GM04503 (cell line): ENCODE data around the gene ATXN10.

Experiments
- DNase-seq: peaks from one replicate; pipeline ENCODE4 v3.0.0-alpha.2; 2012; ENCODE audit warnings: low read depth

The ATXN10 gene

DNA sequence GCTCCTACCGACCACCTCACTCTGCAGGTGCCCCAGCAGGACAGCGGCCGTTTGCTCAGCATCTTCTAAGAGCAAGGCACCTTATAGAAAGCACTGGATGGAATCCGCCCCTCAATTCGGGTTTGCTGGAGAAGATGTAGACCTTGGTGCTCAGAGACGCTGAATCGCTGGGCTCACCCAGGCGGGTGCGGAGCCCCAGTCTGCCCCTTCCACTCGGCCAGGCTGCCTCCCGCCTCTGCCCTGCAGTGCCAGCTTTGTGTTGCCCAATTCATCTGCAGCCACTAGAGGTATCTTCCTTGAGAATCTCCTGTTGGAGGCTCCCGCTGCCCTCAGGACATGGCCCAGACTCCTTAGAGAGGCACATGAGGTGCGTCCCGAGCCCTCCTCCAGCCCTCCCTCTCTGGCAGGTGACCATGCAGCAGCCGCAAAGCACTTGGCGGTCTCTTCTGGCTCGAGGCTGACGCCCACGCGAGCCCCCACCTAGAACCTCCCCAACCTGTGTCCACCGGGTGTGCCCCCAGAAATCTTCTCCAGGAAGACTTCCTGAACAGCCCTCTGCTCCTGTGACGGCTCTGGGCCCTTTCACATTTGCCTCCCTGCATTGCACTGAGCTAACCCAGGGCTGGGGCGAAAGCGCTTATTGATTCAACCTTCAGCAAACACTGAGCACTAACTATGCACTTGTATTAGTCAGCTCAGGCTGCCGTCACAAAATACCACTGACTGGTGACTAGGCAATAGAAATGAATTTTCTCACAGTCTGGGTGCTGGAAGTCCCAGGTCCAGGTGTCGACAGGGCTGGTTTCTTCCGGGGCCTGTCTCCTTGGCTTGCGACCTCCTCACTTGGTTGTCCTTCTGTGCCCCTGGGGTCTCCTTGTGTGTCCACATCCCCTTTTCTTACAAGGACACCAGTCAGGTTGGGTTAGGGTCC is 187.9 kb downstream of the ATXN10 start:
- DNase-seq: no peak

DNA sequence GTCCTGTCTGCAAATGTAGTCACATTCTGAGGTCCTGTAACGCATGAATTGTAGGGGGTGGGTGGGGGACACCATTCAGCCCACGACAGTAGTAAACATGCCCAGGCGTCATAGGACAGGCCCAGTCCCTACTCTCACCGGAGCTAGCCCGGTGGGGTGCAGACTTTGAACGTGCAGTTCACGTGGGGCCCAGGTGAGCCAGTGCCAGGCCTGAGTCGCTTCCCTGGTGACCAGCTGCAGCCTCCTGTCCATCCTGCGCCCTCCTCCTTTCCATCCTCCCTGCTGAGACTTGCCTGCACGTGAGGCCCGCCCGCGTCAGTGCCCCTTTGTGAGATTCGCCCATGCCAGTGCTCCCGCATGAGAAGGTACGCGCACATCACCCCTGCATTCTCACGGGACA is 188.6 kb downstream of the ATXN10 start:
- no peak for DNase-seq

- no peak for DNase-seq
Measured at GRCh38 chr22:45861259-45861658, 189.6 kb downstream of the ATXN10 start.

DNA sequence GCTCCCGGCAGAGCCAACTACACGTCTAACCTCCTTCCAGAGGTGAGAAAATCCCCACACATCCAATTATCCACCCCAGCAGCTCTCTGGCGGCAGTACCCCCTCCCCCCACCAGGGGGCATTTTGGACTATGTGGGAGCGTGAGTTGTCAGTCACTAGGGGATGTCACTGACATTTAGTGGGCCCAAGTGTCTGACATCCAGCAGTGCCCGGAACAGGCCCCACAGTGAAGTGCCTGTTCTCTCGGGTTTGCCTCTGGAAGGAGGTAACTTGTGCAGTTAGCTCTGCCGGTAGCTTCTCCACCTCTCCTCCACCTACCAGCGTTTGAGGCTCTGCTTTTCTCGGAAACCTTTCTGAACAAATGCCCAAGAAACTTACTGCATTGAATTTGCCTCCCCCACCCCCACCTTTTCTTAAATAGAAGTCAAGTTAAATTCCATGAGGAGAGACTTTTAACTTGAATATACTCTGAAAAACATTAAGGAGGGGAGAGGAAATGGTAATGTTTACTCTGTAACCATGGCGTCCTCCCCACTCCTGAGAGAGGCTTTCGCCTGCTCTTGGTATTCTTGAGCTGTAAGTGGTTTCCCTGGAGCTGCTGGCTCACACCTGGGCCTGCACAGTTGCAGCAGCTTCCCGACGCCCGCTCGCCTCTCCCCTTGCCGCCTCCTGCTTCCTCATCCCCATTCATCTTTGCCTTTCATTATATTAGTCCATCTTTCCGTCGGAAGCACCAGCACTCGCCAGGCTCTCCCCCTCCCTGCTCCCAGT is 192.5 kb downstream of the ATXN10 start:
- peak; percentile 5 for DNase-seq

- DNase-seq: no peak
Measured at GRCh38 chr22:45864959-45865476, 193.4 kb downstream of the ATXN10 start.

- no peak for DNase-seq
Measured at GRCh38 chr22:45865561-45866125, 194.0 kb downstream of the ATXN10 start.

- DNase-seq: no peak
Measured at GRCh38 chr22:45866126-45866645, 194.6 kb downstream of the ATXN10 start.

DNA sequence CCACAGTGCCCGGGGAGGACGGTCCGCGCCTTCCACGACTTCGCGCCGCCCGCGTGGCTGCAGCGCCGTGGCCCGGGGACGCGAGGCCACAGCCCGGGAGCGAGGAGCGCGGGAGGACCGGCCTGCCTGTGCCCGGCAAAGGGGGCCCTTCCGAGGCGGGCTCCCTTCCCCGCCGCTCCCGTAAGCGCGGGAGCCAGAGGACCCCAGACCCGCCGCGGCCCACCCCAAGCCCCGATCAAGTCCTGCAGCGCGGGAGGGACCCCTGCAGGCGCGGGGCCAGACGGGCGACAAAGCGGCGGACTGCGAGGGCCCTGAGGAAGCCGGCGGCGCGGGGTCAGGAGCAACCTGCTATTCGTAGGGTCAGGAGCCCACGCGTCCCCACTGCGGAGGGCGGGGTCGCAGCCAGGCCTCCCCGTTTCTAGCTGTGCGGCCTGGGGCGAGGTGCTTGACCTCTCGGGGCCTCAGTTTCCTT is 195.0 kb downstream of the ATXN10 start:
- DNase-seq: no peak

DNA sequence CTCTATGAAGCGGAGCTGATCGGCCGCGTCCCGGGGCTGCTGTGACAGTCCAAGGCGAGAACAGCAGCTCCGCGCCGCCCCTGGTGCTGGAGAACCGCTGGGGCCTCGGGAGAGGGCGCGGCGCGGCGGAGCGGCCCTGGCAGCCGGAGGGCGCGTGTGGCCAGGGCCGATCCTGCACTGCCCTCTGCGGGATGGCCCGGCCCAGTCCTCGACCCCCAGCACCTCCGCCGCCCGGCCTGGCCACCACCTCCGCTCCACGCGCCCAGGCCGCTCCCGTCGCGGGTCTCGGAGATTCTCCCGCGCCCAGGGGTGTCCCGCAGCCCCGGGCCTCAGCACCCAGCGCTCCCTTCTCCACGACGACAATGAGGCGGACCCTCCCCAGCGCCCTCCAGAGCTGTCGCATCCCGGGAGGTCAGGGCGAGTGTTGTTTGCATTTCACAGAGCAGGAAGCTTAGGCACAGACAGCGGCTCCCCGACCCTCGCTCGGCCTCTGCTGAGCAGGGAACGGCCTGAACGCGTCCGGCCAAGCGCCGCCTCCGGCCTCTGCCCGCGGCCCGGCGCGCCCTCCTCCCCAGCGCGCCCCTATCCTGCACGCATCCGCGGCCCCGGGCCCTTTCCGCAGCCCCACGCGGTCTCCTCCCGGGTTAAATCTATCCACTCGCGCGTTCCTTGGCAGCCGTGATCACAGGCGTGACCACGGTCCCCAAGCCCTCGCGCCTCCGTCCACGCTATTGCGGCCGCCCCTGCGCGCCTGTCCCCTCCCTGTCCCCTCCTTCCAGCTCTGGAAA is 195.7 kb downstream of the ATXN10 start:
- no peak for DNase-seq

DNA sequence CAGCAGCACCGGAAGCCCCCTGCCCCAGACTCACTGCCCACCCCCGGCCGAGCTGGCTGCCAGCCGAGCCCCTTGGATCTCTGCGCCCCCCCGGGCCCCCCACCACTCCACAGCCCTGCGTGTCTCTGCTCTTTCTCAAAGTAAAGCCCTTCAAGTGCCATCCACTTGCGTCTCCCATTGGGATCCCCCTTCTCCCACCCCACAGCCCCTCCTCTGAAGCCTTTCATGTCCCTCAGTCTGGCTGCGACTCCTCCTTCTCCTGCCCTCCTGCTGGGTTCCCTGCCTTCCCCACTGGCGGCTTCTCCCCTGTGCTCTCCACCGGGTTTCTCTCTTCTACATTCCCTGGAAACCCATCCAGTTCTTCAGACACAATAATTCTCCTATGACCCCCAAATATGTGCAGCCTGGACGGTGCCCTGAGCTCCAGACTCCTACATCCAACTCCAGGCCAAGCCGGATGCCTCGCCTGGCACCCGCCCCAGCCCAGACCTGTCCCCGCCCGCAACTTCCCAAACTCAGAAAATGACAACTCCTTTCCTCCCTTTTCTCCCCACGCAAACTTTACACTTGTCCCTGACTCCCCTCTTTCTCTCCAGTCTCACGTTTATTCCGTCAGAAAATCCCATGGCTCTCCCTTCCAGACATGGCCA is 196.4 kb downstream of the ATXN10 start:
- no peak for DNase-seq

DNA sequence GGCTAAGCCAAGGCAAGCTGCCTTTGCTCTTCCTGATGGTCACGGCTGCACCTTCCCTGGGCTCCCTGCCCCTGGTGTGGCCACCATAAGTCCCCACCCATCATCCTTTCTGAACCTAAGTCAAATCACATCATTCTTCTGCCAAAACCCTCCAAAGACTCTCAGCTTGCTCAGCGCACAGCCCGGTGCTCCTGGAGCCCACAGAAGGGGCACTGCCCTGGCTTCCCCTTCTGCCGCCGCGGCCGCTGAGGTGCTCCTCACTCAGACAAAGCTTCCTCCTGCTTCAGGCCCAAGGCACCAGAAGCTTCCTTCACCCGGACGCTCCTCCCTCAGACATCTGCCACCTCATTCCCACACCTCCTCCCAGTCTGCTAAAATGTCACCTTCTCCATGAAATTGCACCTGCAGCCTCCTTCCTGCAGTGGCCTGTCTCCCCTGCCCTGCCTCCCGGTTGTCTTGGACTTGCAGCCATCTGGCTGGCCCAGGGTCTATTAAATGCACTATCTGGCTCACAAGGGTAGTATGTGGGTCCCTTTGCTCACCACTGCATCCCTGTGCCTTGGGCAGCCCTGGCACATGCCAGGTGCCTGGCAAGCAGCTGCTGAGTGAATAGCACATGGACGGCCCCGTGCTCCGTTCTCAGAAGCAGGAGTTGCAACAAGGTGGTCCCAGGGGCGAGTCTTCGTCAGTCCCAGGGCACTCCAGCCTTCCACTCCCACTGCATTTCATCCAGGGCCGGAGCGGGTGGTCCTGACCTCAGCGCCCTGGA is 197.1 kb downstream of the ATXN10 start:
- DNase-seq: no peak

DNA sequence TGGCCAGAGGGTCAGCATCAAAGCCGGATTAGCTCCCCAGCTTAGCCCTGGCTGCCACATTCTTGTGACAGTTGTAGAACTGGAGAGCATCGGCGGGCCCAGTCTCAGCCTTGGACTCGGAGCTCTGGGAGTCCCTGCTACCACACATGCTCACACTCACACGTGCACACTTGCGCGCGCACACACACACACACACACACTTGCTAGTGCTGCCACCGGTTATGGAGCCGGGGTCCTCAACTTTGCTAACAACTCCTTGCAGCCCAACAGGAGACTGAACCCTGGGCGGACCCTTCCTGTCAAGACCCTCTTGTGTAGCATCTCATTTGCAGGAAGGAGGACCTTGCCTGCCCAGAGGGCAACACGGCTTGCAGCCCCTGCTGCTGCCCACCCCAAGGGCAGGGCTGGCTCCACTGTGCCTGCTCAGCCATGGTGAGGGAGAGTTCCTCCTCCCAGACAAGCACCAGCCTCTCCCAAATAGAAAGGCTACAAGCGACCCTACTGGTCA is 197.8 kb downstream of the ATXN10 start:
- DNase-seq: no peak

- DNase-seq: no peak
Measured at GRCh38 chr22:45870011-45870410, 198.4 kb downstream of the ATXN10 start.

GRCh38 chr22:45871721-45872120 is 200.1 kb downstream of the ATXN10 start:
- no peak for DNase-seq

DNA sequence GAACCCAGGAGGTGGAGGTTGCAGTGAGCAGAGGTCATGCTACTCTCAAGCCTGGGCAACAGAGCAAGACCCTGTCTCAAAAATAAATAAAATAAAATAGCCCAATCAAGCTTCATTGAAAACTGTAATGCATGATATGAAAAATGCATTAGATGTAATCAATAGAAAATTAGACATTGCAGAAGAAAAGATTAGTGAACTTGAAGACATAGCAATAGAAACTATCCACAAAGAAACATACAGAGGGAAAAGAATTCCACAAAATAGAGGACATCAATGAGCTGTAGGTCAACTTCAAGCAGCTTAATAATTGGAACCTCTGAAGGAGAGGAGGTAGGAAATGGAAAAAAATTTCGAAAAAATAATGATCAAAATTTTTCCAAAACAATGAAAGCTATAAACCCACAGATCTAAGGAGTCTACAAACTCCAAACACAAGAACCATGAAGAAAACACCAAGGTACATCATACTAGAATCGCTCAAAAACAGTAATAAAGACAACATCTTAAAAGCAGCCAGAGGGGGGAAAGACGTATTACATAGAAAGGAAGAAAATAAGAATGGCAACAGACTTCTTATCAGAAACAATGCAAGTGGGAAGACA is 201.1 kb downstream of the ATXN10 start:
- no peak for DNase-seq

- DNase-seq: no peak
Measured at GRCh38 chr22:45876136-45877035, 204.8 kb downstream of the ATXN10 start.

DNA sequence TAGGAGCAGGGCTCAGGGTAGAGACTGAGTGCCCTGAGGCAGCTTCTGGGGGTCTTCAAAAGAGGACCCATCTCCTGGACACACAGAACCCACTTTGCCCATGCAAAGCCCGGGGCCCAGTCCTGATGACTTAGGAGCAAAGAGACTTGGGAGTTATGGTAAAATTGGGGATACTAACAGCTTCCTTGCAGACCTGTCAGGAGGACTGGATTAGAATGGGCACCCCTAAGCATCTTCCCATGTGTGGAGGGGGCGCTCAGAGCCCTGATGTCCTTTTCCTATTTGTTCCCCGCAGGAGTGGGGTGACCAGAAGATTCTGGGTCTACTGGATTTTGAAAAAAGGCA is 205.4 kb downstream of the ATXN10 start:
- no peak for DNase-seq

- no peak for DNase-seq
Measured at GRCh38 chr22:45877651-45878050, 206.0 kb downstream of the ATXN10 start.
